Measurements from ENCODE around the gene EMC6.

The EMC6 gene

DNA sequence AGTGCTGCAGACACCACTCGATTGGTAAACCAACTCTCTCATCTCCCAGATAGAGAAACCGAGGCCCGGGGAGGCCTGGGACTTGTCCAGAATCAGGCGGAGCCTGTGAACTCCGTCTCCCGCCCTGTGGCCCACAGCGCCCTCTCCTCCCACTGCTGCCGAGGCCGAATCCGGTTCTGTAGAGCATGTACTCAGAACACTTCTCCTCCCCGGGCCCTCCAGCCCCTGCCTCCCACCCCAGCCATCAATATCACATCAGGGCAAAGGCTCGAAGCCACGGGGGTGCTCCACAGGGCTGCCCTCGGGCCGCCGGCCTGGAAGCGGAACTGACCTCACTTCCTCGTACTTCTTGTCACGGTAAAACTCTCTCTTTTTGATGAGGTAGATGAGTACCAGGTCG lies 13.0 kb downstream of the EMC6 start:
- Mint-ChIP-seq H3K4me1 (peaks cover 27% of the 10 kb centered on the region), H3K36me3 (peaks cover 9% of the 10 kb centered on the region), H3K27ac (peak overlapping the region; percentile 42), H3K4me3 (no peak overlapping the region), H3K9me3 (no peaks in the 10 kb centered on the region), H3K27me3 (no peaks in the 10 kb centered on the region)
- DNase-seq = no peak
- CTCF ChIA-PET = interaction anchor here (1.5 kb wide), 2 partner anchors 26 to 144 kb away, joined by 3 to 4 read pairs; no protein-coding TSS in a partner anchor

DNA sequence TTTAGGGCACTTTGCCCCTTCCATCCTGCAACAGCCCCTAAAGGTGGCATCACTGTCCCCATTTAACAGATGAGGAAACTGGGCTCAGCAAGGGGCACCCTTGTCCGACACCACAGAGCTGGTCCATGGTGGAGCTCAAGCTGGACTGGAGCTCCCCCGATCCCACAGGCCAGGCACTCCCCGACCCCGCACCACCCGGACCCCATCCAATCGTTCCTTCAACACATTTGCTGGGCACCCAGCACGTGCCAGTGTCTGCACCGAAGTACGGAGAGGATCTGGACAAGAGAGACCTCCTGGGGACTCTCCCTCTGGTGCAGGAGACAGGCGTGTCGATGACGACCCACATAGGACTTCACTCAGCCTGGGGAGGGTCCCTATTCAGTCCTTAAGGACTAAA lies 13.4 kb downstream of the EMC6 start:
- Mint-ChIP-seq H3K27me3 (no peaks in the 10 kb centered on the region), H3K27ac (no peak overlapping the region), H3K36me3 (peaks cover 9% of the 10 kb centered on the region)

DNA sequence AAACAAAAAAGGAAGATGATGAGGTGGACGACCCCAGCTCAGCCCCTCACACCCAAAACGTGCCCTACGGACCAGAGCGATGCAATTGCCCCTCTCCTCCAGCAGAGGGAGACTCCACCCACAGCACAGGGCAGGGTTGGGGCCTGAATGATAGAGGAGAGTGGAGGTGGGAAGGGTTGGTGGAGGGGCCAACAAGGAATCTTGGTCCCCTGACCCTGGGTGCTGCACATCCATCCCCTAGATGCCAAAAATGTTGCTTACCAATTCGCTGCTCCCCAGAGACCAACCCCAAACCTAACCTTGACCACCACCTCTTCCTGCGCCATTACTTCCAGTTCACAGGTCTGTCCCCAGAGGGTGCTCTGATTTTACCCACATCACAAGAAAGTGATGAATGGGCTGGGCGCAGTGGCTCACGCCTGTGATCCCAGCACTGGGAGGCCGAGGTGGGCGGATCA lies 14.5 kb downstream of the EMC6 start:
- Mint-ChIP-seq H3K36me3 (peaks cover 9% of the 10 kb centered on the region), H3K4me1 (peaks cover 27% of the 10 kb centered on the region), H3K4me3 (no peak overlapping the region), H3K27me3 (no peaks in the 10 kb centered on the region), H3K9me3 (no peaks in the 10 kb centered on the region), H3K27ac (no peak overlapping the region)
- CTCF ChIA-PET = interaction anchor here (0.7 to 2.1 kb wide), 17 partner anchors 9 to 145 kb away, joined by 3 to 13 read pairs (median 5); partner anchors contain the start of gene HASPIN
- peak; percentile 71 for DNase-seq

More for the DNA sequence above, 13.4 kb downstream of the EMC6 start:
- H3K4me3 Mint-ChIP-seq = no peak overlapping the region
- H3K9me3 Mint-ChIP-seq = no peaks in the 10 kb centered on the region
- no peak for DNase-seq
- H3K4me1 Mint-ChIP-seq = peaks cover 27% of the 10 kb centered on the region
- CTCF ChIA-PET = interaction anchor here (0.8 to 2.1 kb wide), 11 partner anchors 10 to 146 kb away, joined by 3 to 13 read pairs (median 7); partner anchors contain the start of gene HASPIN

DNA sequence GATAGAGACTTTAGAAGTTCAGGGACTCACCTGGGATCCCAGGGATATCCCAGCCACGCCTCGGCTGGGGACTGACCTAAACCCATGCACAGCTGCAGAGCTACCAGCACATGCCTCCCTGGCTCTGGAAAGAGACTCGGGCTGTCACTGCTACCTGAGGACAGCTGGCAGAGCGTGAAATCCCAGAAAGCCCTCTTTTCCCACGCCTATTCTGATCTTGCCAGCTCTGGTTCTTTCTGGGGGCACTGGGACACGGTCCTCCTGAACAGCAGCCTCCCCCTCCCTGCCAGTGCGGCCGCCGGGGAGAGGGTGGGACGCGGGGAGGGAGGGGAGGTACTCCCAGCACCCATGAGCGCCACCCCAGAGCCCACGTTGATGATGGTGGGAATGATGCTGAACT lies 16.6 kb downstream of the EMC6 start:
- CTCF ChIA-PET = interaction anchor here (0.9 kb wide), 1 partner anchor 52 kb away, joined by 3 read pairs; no protein-coding TSS in a partner anchor
- Mint-ChIP-seq H3K9me3 (no peaks in the 10 kb centered on the region), H3K36me3 (peaks cover 9% of the 10 kb centered on the region), H3K4me3 (no peak overlapping the region), H3K27ac (no peak overlapping the region), H3K4me1 (peaks cover 22% of the 10 kb centered on the region), H3K27me3 (no peaks in the 10 kb centered on the region)
- no peak for DNase-seq

DNA sequence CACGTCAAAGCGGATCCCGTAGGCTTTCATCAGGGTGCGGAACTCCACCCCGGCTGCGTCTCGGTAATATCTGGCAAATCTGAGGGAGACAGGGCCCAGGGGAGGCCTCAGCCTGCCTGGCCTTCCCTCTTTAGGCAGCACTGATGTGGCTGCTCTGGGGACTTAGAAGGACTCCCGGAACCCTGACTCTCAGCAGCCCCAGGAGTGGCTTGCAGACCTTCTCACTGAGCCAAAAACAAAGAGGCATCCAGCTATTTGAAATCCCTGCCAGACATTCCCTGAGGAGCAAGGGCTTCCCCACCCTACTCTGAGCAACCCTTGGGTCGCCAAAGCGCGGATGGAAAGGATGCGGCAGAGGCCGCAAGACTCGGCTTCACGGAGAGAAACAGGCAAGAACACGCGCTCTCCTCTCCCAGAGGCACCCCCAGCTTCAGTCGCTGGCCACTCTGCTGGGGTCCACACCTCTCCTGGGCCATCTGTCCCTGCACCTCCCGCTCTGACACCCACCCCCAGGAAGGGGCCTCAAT lies 19.5 kb downstream of the EMC6 start:
- CTCF ChIA-PET = no interaction called here
- H3K27ac Mint-ChIP-seq = no peak overlapping the region
- H3K4me1 Mint-ChIP-seq = peaks cover 9% of the 10 kb centered on the region

DNA sequence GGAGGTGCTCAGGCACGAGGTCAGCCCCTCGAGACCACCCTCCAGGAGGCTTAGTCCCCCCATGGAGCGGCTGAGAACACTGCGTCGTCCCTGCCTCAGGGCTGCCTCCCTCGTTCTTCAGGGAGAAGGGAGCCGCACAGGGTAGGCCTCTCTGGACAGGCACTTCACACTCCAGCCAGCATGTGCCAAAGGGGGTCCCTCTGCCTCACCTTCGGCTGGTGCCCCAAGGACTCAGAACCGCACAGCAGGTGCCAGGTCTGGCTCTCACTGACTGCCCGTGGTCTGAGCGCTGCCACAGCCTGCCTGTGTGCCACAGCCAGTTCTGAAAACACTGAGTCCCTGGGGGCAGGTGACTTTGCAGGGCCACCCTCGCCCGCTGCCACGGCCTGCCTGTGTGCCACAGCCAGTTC lies 20.2 kb downstream of the EMC6 start:
- peaks cover 9% of the 10 kb centered on the region for H3K4me1 Mint-ChIP-seq
- no peak overlapping the region for H3K4me3 Mint-ChIP-seq
- DNase-seq = no peak

More for the DNA sequence above, 19.5 kb downstream of the EMC6 start:
- no peaks in the 10 kb centered on the region for H3K9me3 Mint-ChIP-seq
- no peak overlapping the region for H3K4me3 Mint-ChIP-seq
- H3K36me3 Mint-ChIP-seq = peaks cover 8% of the 10 kb centered on the region
- no peak for DNase-seq
- no peaks in the 10 kb centered on the region for H3K27me3 Mint-ChIP-seq

DNA sequence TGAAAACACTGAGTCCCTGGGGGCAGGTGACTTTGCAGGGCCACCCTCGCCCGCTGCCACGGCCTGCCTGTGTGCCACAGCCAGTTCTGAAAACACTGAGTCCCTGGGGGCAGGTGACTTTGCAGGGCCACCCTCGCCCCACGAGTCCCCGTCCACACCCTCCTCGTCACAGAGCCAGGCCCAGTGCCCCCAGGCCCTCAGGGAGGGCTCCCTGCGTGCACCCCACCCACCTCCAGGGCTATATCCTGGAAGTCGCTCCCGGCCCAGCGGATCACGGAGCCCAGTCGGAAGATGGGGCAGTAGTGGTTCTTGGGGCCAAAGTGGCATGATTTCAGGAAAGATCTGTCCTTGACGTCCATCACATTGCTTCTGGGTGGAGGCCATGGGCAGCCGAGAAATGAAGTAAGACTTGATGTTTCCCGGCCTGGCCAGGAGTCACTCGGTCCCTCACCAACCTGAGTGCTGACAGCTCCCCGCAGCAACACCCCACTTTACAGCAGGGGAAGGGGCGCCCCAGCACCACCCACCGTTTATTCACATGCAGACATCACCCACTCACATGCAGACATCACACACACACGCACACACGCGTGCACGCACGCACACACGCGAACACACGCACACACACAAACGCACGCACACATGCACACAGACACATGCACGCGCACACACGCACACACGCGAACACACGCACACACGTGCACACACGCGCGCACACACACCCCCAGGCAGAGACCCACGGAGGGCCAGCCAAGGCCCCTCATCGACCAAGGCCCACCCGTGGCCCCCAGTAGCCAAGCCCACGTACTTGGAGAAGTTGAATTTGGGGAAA lies 20.9 kb downstream of the EMC6 start:
- CTCF ChIA-PET = no interaction called here

More for the DNA sequence above, 20.2 kb downstream of the EMC6 start:
- H3K9me3 Mint-ChIP-seq = no peaks in the 10 kb centered on the region
- CTCF ChIA-PET = no interaction called here
- H3K36me3 Mint-ChIP-seq = peaks cover 8% of the 10 kb centered on the region
- no peaks in the 10 kb centered on the region for H3K27me3 Mint-ChIP-seq
- no peak overlapping the region for H3K27ac Mint-ChIP-seq

DNA sequence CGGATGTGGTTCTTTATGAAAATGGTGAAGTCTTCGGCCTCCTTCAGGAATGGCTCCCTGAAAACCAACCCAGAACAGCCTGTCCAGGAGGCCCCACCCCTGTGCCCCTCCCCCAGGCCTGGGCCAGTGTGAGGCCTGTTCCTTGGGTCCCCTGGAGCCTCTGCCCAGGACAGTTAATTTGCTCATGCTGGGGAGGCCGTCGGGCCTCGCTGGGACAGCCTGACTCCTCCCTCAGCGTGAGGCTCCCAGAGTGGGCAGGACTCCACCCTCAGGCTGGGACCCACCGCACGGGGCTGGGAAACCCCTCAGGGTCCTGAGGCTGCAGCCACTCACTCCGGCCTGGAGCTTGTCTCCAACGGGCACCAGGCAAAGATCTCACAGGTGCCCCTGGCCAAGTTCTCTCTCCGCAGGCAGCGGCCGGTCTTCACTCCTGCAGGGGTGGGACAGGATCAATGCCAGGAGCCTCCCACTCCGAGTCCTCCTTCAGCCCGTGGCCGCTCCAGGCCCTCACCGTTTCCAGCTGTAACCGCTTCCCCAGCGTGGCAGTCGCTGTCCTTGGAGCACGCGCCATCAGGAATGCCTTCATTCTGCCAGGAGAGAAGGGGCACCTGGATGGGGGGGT lies 21.6 kb downstream of the EMC6 start:
- CTCF ChIA-PET = interaction anchor here (0.6 kb wide), 1 partner anchor 11 kb away, joined by 3 read pairs; no protein-coding TSS in a partner anchor
- H3K9me3 Mint-ChIP-seq = no peaks in the 10 kb centered on the region
- no peaks in the 10 kb centered on the region for H3K27me3 Mint-ChIP-seq
- peaks cover 20% of the 10 kb centered on the region for H3K4me1 Mint-ChIP-seq
- no peak overlapping the region for H3K4me3 Mint-ChIP-seq
- H3K27ac Mint-ChIP-seq = no peak overlapping the region
- no peak for DNase-seq
- peaks cover 10% of the 10 kb centered on the region for H3K36me3 Mint-ChIP-seq

More for the DNA sequence above, 20.9 kb downstream of the EMC6 start:
- H3K27me3 Mint-ChIP-seq = no peaks in the 10 kb centered on the region
- H3K36me3 Mint-ChIP-seq = peaks cover 8% of the 10 kb centered on the region
- no peak overlapping the region for H3K4me3 Mint-ChIP-seq
- no peak for DNase-seq
- H3K27ac Mint-ChIP-seq = peak overlapping the region; percentile 38
- peaks cover 15% of the 10 kb centered on the region for H3K4me1 Mint-ChIP-seq
- H3K9me3 Mint-ChIP-seq = no peaks in the 10 kb centered on the region

DNA sequence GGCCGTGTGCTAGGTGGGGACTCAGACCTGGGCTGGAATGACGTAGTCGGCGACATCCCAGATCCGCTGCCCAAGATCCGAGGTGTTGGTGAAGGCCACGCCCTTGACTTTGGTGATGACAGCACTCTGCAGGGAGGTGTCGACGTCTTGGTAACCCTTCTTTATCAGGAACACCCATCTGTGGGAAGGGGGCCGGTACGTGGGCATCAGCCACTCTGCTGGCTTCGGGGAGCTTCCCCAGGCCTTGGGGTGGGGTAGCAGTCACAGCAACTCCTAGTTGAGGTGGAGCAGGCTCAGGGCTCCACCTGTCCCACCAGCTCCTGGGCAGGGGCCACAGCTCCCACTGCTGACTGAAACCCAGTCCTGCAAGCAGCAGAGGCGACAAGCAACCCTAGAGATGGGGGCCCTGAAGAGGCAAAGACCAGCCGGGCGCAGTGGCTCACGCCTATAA lies 23.0 kb downstream of the EMC6 start:
- no peak for DNase-seq
- Mint-ChIP-seq H3K4me3 (no peak overlapping the region), H3K27me3 (no peaks in the 10 kb centered on the region), H3K9me3 (no peaks in the 10 kb centered on the region), H3K4me1 (peaks cover 33% of the 10 kb centered on the region), H3K36me3 (peaks cover 10% of the 10 kb centered on the region), H3K27ac (no peak overlapping the region)
- CTCF ChIA-PET = interaction anchor here (1.3 to 2.7 kb wide), 3 partner anchors 9 to 154 kb away, joined by 3 to 7 read pairs (median 4); partner anchors contain the start of gene NCBP3

DNA sequence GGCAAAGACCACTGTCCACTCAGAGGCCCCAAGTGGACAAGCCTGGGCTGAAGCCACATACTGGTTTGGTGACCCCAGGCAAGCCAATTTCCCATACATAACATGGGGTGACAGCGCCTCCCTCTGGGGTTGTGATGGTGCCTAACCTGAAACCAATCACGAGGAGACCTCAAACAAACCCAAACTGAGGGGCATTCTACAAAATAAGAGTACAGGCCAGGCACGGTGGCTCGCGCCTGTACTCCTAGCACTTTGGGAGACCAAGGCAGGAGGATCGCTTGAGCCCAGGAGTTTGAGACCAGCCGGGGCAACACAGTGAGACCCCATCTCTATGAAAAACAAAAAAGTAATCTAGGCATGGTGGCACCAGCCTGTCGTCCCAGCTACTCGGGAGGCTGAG lies 23.7 kb downstream of the EMC6 start:
- no peak for DNase-seq
- H3K9me3 Mint-ChIP-seq = no peaks in the 10 kb centered on the region
- CTCF ChIA-PET = interaction anchor here (1.3 to 2.7 kb wide), 3 partner anchors 9 to 154 kb away, joined by 3 to 7 read pairs (median 4); partner anchors contain the start of gene NCBP3
- no peaks in the 10 kb centered on the region for H3K27me3 Mint-ChIP-seq
- H3K36me3 Mint-ChIP-seq = peaks cover 10% of the 10 kb centered on the region
- H3K27ac Mint-ChIP-seq = no peak overlapping the region
- H3K4me1 Mint-ChIP-seq = peaks cover 35% of the 10 kb centered on the region
- no peak overlapping the region for H3K4me3 Mint-ChIP-seq

DNA sequence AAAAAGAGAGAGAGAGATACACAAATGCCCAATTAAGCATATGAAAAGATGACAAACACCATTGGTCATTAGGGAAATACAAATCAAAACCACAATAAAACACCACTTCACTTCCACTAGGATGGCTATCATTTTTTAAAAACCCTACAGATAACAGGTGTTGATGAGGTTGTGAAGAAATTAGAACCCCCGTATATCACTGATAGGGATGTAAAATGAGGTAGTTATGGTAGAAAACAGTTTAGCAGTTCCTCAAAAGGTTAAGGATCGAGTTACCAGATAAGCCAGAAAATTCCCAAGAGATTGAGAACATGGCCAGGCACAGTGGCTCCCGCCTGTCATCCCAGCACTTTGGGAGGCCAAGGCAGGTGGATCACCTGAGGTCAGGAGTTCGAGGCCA lies 24.5 kb downstream of the EMC6 start:
- Mint-ChIP-seq H3K27ac (no peak overlapping the region), H3K27me3 (peaks cover 4% of the 10 kb centered on the region), H3K9me3 (no peaks in the 10 kb centered on the region), H3K4me3 (no peak overlapping the region), H3K4me1 (peaks cover 36% of the 10 kb centered on the region), H3K36me3 (peaks cover 10% of the 10 kb centered on the region)
- CTCF ChIA-PET = interaction anchor here (2.7 kb wide), 1 partner anchor 10 kb away, joined by 7 read pairs; no protein-coding TSS in a partner anchor
- no peak for DNase-seq

DNA sequence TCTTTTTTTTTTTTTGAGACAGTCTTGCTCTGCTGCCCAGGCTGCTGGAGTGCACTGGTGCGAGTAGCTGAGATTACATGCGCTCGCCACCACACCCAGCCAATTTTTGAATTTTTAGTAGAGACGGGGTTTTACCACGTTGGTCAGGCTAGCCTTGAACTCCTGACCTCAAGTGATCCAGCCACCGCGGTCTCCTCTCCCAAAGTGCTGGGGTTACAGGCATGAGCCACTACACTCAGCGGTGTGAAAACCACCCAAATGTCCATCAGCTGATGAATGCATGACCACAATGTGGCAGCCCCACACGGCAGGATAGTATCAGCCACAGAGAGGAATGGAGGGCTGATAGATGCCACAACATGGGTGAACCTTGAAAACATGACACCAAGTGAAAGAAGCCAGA lies 25.2 kb downstream of the EMC6 start:
- H3K36me3 Mint-ChIP-seq = peaks cover 10% of the 10 kb centered on the region
- CTCF ChIA-PET = interaction anchor here (1.0 kb wide), 1 partner anchor 10 kb away, joined by 5 read pairs; no protein-coding TSS in a partner anchor

DNA sequence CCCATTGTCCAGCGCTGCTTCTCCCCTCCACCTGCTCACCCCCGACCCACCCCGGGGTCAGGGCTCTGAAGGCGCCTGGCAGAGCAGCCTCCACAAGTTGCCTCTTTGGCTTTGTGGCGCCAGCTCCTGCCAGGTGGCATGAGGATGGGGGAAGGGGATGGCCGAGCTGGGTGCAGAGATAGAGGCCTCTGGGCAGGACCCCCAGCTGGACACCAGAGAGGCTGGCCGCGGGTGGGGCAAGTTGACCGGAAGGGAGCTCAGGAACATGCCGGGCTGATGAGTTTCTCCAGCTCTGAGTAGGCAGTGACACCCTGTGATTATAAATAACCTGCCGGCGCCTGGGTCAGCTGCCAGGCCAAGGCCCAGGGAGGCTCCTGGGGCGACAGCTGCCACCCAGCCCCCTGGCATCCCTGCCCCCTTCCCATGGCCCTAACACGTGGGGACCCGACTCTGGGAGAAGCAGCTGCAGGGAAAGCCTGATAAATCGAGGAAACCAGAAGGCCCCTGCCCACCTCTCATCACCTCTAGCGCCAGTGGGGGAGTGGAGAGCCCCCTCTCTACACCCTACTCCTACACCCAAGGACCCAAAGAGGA lies 26.6 kb downstream of the EMC6 start:
- Mint-ChIP-seq H3K27ac (no peak overlapping the region), H3K4me3 (peak overlapping the region; percentile 81), H3K36me3 (peaks cover 6% of the 10 kb centered on the region), H3K9me3 (no peaks in the 10 kb centered on the region), H3K27me3 (peaks cover 4% of the 10 kb centered on the region), H3K4me1 (peaks cover 34% of the 10 kb centered on the region)
- CTCF ChIA-PET = interaction anchor here (0.6 to 1.2 kb wide), 5 partner anchors 11 to 43 kb away, joined by 3 to 5 read pairs (median 3); partner anchors contain the start of gene HASPIN
- no peak for DNase-seq

More for the DNA sequence above, 25.2 kb downstream of the EMC6 start:
- Mint-ChIP-seq H3K4me1 (peaks cover 36% of the 10 kb centered on the region), H3K27ac (peak overlapping the region; percentile 55), H3K27me3 (peaks cover 4% of the 10 kb centered on the region), H3K4me3 (peak overlapping the region; percentile 81), H3K9me3 (no peaks in the 10 kb centered on the region)
- DNase-seq = no peak
